Temporal lobe (tissue), 2 donors: ENCODE measurements around the gene TSPAN7. TPM values are rescaled to one million over a fixed set of nuclear protein-coding genes. Genes with fewer than 3 reads are reported as not detected.

Experiments
- small RNA-seq: library from RNA; depleted of rRNA; stranded (forward); fragments of <200 nt; gene quantifications from one replicate; pipeline ENCODE3, GENCODE V24; 2014; ENCODE audit warnings: low replicate concordance
- total RNA-seq: library from RNA; depleted of rRNA; stranded (reverse); fragments of >200 nt; gene quantifications from one replicate; pipeline ENCODE4 v1.2.3, GENCODE V29; 2014

Gene TSPAN7
- total RNA-seq, 1 donor from 2014 or later: 73.5 TPM

Small RNAs within 50 kb of the gene (small RNA-seq; reads per million reads assigned to genes)
- gene RNU7-7P: not detected

Other genes with a start within 250 kb of the TSPAN7 start
- gene RPGR, start 234.0 kb upstream of the TSPAN7 start, total RNA-seq: 8.4 TPM
- under 0.01 TPM for gene OTC, start 208.9 kb upstream of the TSPAN7 start, total RNA-seq
- gene MID1IP1, start 239.9 kb downstream of the TSPAN7 start, total RNA-seq: 16.5 TPM